CD14-positive monocyte (primary cell): Measurements from ENCODE around the gene GDF2. TPM values are rescaled to one million over a fixed set of nuclear protein-coding genes. Genes with fewer than 3 reads are reported as not detected.

ENCODE experiments used
- DNase-seq, 3 donors: peaks; one replicate each; pipeline ENCODE4 v3.0.0-alpha.2; 2011 to 2022
- H2AFZ ChIP-seq: 2 replicates; pipeline ENCODE4 v1.6.0; 2012; ENCODE audit warnings: mild to moderate bottlenecking, low read depth, low read length, inconsistent platforms; ENCODE audit not compliant: insufficient read depth, poor library complexity, severe bottlenecking
- H3K27ac ChIP-seq, 2 donors: 1 replicate in 1 of 2; 2 replicates in 1 of 2; pipeline ENCODE4 v1.5.1; 2012 to 2013; ENCODE audit warnings: low read length in 2 of 2, control low read depth in 1 of 2, inconsistent platforms in 1 of 2, low read depth in 1 of 2, mild to moderate bottlenecking in 1 of 2
- H3K27me3 ChIP-seq, 2 donors: one replicate each; pipeline versions ENCODE4 v1.6.0 to v1.6.1; 2011 to 2013; ENCODE audit warnings: low read length in 2 of 2; ENCODE audit not compliant: control insufficient read depth in 2 of 2, insufficient read depth in 2 of 2
- H3K36me3 ChIP-seq, 2 donors: replicated peaks in 1 of 2; 1 replicate in 1 of 2; 2 replicates in 1 of 2; pipeline versions ENCODE4 v1.5.1 to v1.6.1; 2012 to 2013; ENCODE audit warnings: low read length in 2 of 2, control low read depth in 1 of 2, inconsistent platforms in 1 of 2, mild to moderate bottlenecking in 1 of 2; ENCODE audit not compliant: insufficient read depth in 2 of 2, control insufficient read depth in 1 of 2
- H3K4me1 ChIP-seq, 2 donors: 1 replicate in 1 of 2; 2 replicates in 1 of 2; pipeline versions ENCODE4 v1.5.1 to v1.6.1; 2012 to 2013; ENCODE audit warnings: low read length in 2 of 2, control low read depth in 1 of 2, inconsistent platforms in 1 of 2, mild to moderate bottlenecking in 1 of 2, moderate library complexity in 1 of 2; ENCODE audit not compliant: insufficient read depth in 2 of 2, control insufficient read depth in 1 of 2
- H3K4me2 ChIP-seq: replicated peaks from 2 replicates; pipeline ENCODE3; 2012; ENCODE audit warnings: low read length, moderate library complexity, mild to moderate bottlenecking; ENCODE audit not compliant: poor library complexity, severe bottlenecking; ENCODE audit errors: extremely low read depth
- H3K4me3 ChIP-seq, 3 experiments: fragments of 200-600 bp in 1 of 3; sonication (generic) in 1 of 3; replicated peaks in 1 of 3; 1 replicate in 2 of 3; 2 replicates in 1 of 3; pipeline ENCODE4 v1.5.1; 2011 to 2013; ENCODE audit warnings: low read length in 3 of 3, mild to moderate bottlenecking in 3 of 3, control low read depth in 2 of 3, low read depth in 2 of 3, inconsistent platforms in 1 of 3, moderate library complexity in 1 of 3
- H3K79me2 ChIP-seq: 2 replicates; pipeline ENCODE4 v1.6.0; 2012; ENCODE audit warnings: mild to moderate bottlenecking, control low read depth, inconsistent platforms, low read length, moderate library complexity; ENCODE audit not compliant: insufficient read depth
- H3K9ac ChIP-seq: 2 replicates; pipeline ENCODE4 v1.6.0; 2017; ENCODE audit warnings: low read length, mild to moderate bottlenecking; ENCODE audit not compliant: insufficient read depth, poor library complexity, severe bottlenecking
- H3K9me3 ChIP-seq, 2 donors: replicated peaks in 1 of 2; 1 replicate in 1 of 2; 2 replicates in 1 of 2; pipeline versions ENCODE4 v1.5.1 to v1.6.1; 2012 to 2013; ENCODE audit warnings: low read length in 2 of 2, control low read depth in 1 of 2; ENCODE audit not compliant: control insufficient read depth in 1 of 2, insufficient read depth in 1 of 2
- H4K20me1 ChIP-seq: 2 replicates; pipeline ENCODE4 v1.6.0; 2012; ENCODE audit warnings: mild to moderate bottlenecking, low read length, control low read depth, moderate library complexity; ENCODE audit not compliant: insufficient read depth
- H3K27ac Mint-ChIP-seq, 7 donors: one replicate each; pipeline ENCODE4 v1.8.0; 2020; ENCODE audit warnings: mild to moderate bottlenecking in 7 of 7, mixed read lengths in 7 of 7, moderate library complexity in 6 of 7, inconsistent platforms in 2 of 7
- H3K27me3 Mint-ChIP-seq, 3 donors: one replicate each; pipeline ENCODE4 v1.8.0; 2021 to 2022; ENCODE audit warnings: low read depth in 3 of 3, mild to moderate bottlenecking in 3 of 3, mixed read lengths in 3 of 3, moderate library complexity in 3 of 3, inconsistent platforms in 1 of 3
- H3K36me3 Mint-ChIP-seq, 2 donors: one replicate each; pipeline ENCODE4 v1.8.0; 2020; ENCODE audit warnings: mixed read lengths in 2 of 2, inconsistent platforms in 1 of 2, mild to moderate bottlenecking in 1 of 2
- H3K4me1 Mint-ChIP-seq: one replicate; pipeline ENCODE4 v1.8.0; 2020; ENCODE audit warnings: mild to moderate bottlenecking, mixed read lengths
- H3K4me3 Mint-ChIP-seq, 2 donors: one replicate each; pipeline ENCODE4 v1.8.0; 2020; ENCODE audit warnings: mild to moderate bottlenecking in 2 of 2, mixed read lengths in 2 of 2, moderate library complexity in 1 of 2
- H3K9me3 Mint-ChIP-seq, 7 donors: one replicate each; pipeline ENCODE4 v1.8.0; 2020 to 2022; ENCODE audit warnings: mixed read lengths in 7 of 7, mild to moderate bottlenecking in 6 of 7, moderate library complexity in 6 of 7, inconsistent platforms in 2 of 7
- CTCF ChIP-seq: fragments of 200-600 bp; IDR thresholded peaks from one replicate; pipeline ENCODE4 v1.8.0; 2022; ENCODE audit warnings: antibody characterized with exemption, mild to moderate bottlenecking
- WGBS: methylation state at CpG from one replicate; pipeline ENCODE4 v1.1.5; 2013; ENCODE audit warnings: missing lambda C conversion rate; ENCODE audit not compliant: insufficient coverage; 5-methylcytosine and 5-hydroxymethylcytosine counted together
- intact Hi-C, 2 donors: fragments of 100-400 bp; cut with micrococcal nuclease; formaldehyde crosslinking; loops; one replicate each; pipeline versions ENCODE4 v1.15.0 to v1.15.1; 2023
- polyA plus RNA-seq, 3 donors: library from polyadenylated mRNA; depleted of rRNA in 1 of 3; unstranded in 2 of 3; stranded (reverse) in 1 of 3; fragments of 300-500 nt in 2 of 3; fragments of >200 nt in 1 of 3; fragmentation: Illumina TruSeq in 2 of 3; gene quantifications; 1 replicate in 2 of 3; 2 replicates in 1 of 3; pipeline ENCODE4 v1.2.3, GENCODE V29; 2012 to 2021

GDF2 gene
- polyA plus RNA-seq, 3 donors, result not detected

- Mint-ChIP-seq H3K27ac (peak overlapping the region in 3 of 7 donors; percentile 39 to 87 (median 66)), H3K4me3 (peak overlapping the region; percentile 31 to 69), H3K9me3 (peaks cover 0 to 3% (median 1%) of the 10 kb centered on the region in 7 donors), H3K27me3 (peaks cover 0 to 18% (median 13%) of the 10 kb centered on the region in 3 donors), H3K36me3 (no peaks in the 10 kb centered on the region), H3K4me1 (peaks cover 30% of the 10 kb centered on the region)
- TF ChIP-seq CTCF, result no peak
- Histone ChIP-seq H3K4me1 (peaks cover 19 to 21% of the 10 kb centered on the region in 2 donors), H3K4me3 (peak overlapping the region in 1 of 3 experiments; percentile 12), H3K9me3 (no peaks in the 10 kb centered on the region), H3K27ac (no peak overlapping the region), H3K79me2 (no peaks in the 10 kb centered on the region), H3K9ac (no peak overlapping the region), H2AFZ (no peak overlapping the region), H3K27me3 (no peaks in the 10 kb centered on the region), H3K4me2 (peak overlapping the region; percentile 34), H3K36me3 (no peaks in the 10 kb centered on the region), H4K20me1 (no peaks in the 10 kb centered on the region)
- WGBS, result 91% methylated on average over 2 of the region's 4 CpGs
- intact Hi-C loops, result loop anchor here in 1 of 2 donors (5.0 kb wide), 1 partner anchor 49 kb away; no protein-coding TSS in a partner anchor
- no peak for DNase-seq
These were observed 36.1 kb upstream of the GDF2 start for GRCh38 chr10:47286116-47286505.

GRCh38 chr10:47286591-47287315 lies 35.5 kb upstream of the GDF2 start:
- H4K20me1 ChIP-seq, result no peaks in the 10 kb centered on the region
- H3K4me3 ChIP-seq, result peak overlapping the region in 1 of 3 experiments; percentile 12
- Mint-ChIP-seq H3K36me3 (no peaks in the 10 kb centered on the region), H3K27me3 (peaks cover 0 to 15% (median 13%) of the 10 kb centered on the region in 3 donors), H3K9me3 (peaks cover 0 to 3% (median 1%) of the 10 kb centered on the region in 7 donors), H3K4me3 (peak overlapping the region; percentile 31 to 69), H3K4me1 (peaks cover 30% of the 10 kb centered on the region), H3K27ac (peak overlapping the region in 5 of 7 donors; percentile 37 to 80 (median 63))
- H3K27me3 ChIP-seq, result no peaks in the 10 kb centered on the region
- H3K9me3 ChIP-seq, result no peaks in the 10 kb centered on the region
- H3K4me2 ChIP-seq, result peak overlapping the region; percentile 34
- peak overlapping the region in 1 of 2 donors; percentile 20 for H3K27ac ChIP-seq
- no peak for DNase-seq
- H3K4me1 ChIP-seq, result peaks cover 19 to 21% of the 10 kb centered on the region in 2 donors
- WGBS, result 69% methylated on average over 2 of the region's 4 CpGs
- H3K9ac ChIP-seq, result no peak overlapping the region
- TF ChIP-seq CTCF, result no peak
- H2AFZ ChIP-seq, result no peak overlapping the region
- H3K36me3 ChIP-seq, result no peaks in the 10 kb centered on the region
- intact Hi-C loops, result loop anchor here in 1 of 2 donors (5.0 kb wide), 1 partner anchor 49 kb away; no protein-coding TSS in a partner anchor
- H3K79me2 ChIP-seq, result no peaks in the 10 kb centered on the region
